NK-92 treated with Interleukin-12 subunit alpha and Interleukin-12 subunit beta, amount 100 ng/mL, for 24 hours (cell line): ENCODE data around the gene FAM200A.
"Not testable (repeated sequence)": the region's sequence is repeated elsewhere in the genome, so short reads cannot be mapped to it uniquely, and the experiment has no call there.

Experiments used
- DNase-seq: peaks from one replicate; lab custom pipeline; 2025; lab: John Stamatoyannopoulos, UW

FAM200A gene

DNA sequence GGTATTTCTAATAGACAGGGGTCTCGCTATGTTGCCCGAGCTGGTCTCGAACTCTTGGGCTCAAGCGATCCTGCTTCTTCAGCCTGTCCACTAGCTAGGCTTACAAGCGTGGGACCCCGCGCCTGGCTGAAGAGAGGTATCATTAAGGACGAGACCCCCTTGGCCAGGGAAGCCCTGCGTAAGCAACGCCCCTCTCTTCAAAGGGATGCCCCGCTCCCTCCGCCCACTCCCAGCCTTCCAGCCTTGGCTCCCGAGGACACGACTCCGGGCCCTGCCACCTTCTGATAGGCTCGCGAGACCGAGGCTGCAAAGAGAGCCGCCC is 47.7 kb downstream of the FAM200A start:
- no peak for DNase-seq

DNA sequence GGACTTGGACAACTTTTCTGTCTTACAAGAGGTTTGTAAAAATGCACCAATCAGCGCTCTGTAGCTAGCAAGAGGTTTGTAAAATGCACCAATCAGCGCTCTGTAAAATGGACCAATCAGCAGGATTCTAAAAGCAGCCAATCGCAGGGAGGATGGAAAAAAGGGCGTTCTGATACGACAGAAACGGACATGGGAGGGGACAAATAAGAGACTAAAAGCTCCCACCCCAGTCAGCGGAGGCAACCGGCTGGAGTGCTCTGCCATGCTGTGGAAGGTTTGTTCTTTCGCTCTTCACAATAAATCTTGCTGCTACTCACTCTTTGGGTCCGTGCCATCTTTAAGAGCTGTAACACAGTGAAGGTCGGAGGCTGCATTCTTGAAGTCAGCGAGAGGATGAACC is 50.7 kb downstream of the FAM200A start:
- DNase-seq = not testable (repeated sequence)

- no peak for DNase-seq
Observed at GRCh38 chr7:99500637-99501009, 51.3 kb downstream of the FAM200A start.

DNA sequence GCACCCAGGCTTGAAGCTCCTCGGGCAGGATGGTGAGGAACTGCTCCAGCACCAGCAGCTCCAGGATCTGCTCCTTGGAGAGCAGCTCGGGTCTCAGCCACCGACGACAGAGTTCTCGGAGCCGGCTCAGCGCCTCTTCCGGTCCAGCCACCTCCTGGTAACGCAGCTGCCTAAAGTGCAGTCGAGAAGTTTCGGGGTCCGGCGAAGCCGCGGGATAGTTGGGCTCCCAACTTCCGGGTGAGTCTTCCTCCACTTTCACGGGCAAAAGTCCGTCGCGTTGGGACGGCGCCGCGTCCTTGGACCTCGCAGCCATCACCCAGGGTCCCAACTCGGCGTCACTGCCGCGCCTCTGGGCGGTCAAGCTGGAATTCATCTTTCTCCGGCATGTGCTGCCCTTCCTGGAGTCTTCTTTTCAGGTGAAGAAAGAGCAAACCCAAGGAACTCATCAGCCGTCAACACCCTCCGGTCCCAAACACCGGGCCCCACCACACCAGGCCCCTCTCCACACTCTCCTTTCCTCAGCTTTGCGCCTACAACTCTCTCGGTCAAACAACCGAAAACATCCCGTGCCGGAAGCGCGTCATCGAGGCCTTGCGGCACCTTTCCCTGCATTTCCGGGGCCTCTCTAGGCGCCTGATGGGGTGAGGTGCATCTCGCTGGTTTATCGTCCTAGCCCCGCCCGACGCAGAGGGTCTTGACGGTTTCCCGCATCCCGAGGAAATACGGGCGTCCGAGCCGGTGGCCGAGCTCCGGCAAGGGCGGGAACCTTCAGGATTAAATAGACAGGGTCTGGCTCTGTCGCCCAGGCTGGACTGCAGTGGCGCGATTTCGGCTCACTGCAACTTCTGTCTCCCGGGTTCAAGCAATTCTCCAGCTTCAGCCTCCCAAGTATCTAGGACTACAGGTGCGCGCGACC is 51.9 kb downstream of the FAM200A start, which contains the start of gene ZNF394:
Gene ZNF394, minus strand, starts transcription at position 561 of the 916 bp plus-strand sequence. Its CDS starts 188 bp downstream, at position 373.
- peak; percentile 78 for DNase-seq

- DNase-seq = no peak
Observed at GRCh38 chr7:99499371-99499720, 52.6 kb downstream of the FAM200A start.

GRCh38 chr7:99498546-99498944 is 53.4 kb downstream of the FAM200A start:
- no peak for DNase-seq

DNA sequence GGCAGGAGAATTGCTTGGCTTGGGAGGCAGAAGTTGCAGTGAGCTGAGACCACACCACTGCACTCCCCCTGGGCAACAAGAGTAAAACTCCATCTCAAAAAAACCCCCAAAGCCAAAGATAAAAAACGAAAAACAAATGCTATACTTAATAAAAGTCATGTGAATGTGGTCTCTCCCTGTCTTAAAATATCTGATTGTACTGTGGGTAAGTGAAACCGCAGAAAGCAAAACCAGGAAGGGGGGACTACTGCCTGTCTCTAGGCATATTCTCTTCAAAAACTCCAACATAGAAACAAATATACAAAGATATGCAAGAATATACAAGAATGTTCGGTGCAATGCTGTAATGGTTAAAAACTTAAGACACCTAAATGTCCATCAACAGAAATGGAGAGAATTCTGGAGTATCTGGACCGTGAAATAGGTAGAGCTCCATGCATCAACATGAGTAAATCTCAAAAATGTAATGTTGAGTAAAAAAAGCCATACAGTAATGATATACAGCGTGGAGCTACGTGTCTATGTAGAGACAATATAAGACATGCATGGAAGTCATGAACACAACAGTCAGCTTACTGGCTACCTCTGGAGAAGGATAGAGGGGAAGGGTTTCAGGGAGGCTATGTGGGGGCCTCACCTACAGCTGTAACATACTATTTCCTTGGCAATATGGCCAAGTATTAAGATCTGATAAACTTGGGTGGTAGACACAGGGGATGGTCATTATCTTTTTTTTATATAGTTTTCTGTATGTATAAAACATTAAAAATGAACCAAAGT is 54.0 kb downstream of the FAM200A start:
- no peak for DNase-seq
